ENCODE measurements around the gene MRPS31. TPM values are rescaled to one million over a fixed set of nuclear protein-coding genes. Genes with fewer than 3 reads are reported as not detected.

Gene MRPS31
- total RNA-seq, 2 experiments from 2014 or later: 27.0 to 60.2 TPM

- H3K9me2 ChIP-seq (ENCODE audit: insufficient read depth, low read length): no peaks in the 10 kb centered on the region
- H3K4me1 ChIP-seq (ENCODE audit: insufficient read depth, low read length, poor library complexity, severe bottlenecking): peaks cover 27% of the 10 kb centered on the region
- intact Hi-C loops (cut with micrococcal nuclease; ENCODE audit: unreplicated experiment): loop anchor here (10.0 kb wide), 1 partner anchor 186 kb away; no protein-coding TSS in a partner anchor
- peak overlapping the region; percentile 88 for H3K4me2 ChIP-seq (ENCODE audit: low read length)
- no peaks in the 10 kb centered on the region for H4K20me1 ChIP-seq (ENCODE audit: insufficient read depth, low read length)
- H2AFZ ChIP-seq (ENCODE audit: low read length): peak overlapping the region; percentile 47
- H3K27ac ChIP-seq (ENCODE audit: low read depth, low read length, poor library complexity, severe bottlenecking): peak overlapping the region; percentile 72
- no peaks in the 10 kb centered on the region for H3K9me3 ChIP-seq (ENCODE audit: low read length)
- H3K4me3 ChIP-seq (ENCODE audit: low read depth, low read length, poor library complexity, severe bottlenecking): peak overlapping the region; percentile 86
- ChIA-PET POLR2A (interaction anchor here (0.5 to 2.8 kb wide), 9 partner anchors 10 to 567 kb away, joined by 3 to 13 read pairs (median 3); no protein-coding TSS in a partner anchor), CTCF (ENCODE audit: unreplicated experiment) (interaction anchor here (1.3 kb wide), 1 partner anchor 77 kb away, joined by 3 read pairs; no protein-coding TSS in a partner anchor)
- DNase-seq (ENCODE audit: low spot score): no peak
- peaks cover 20% of the 10 kb centered on the region for H3K36me3 ChIP-seq (ENCODE audit: insufficient read depth, low read length)
- peaks cover 7% of the 10 kb centered on the region for H3K79me2 ChIP-seq (ENCODE audit: insufficient read depth, low read depth, low read length)
- no peak for TF ChIP-seq EZH2phosphoT487 (IDR thresholded peaks at IDR 0.05; ENCODE audit: borderline replicate concordance, low read depth, low read length)
- TF ChIP-seq CTCF (conservative IDR thresholded peaks at IDR 0.05; ENCODE audit: low read length): peak; percentile 42; the same call in 1 of the 2 replicates
- BruUV-seq (replicated peaks): TSS peak; percentile 81
Measured at GRCh38 chr13:40770609-40770933, 419 bp downstream of the MRPS31 start.

GRCh38 chr13:40769970-40770369, 1.0 kb downstream of the MRPS31 start:
- Histone ChIP-seq H3K4me2 (ENCODE audit: low read length) (peak overlapping the region; percentile 88), H2AFZ (ENCODE audit: low read length) (no peak overlapping the region), H4K20me1 (ENCODE audit: insufficient read depth, low read length) (no peaks in the 10 kb centered on the region), H3K4me1 (ENCODE audit: insufficient read depth, low read length, poor library complexity, severe bottlenecking) (peaks cover 30% of the 10 kb centered on the region), H3K79me2 (ENCODE audit: insufficient read depth, low read depth, low read length) (peaks cover 13% of the 10 kb centered on the region), H3K27ac (ENCODE audit: low read depth, low read length, poor library complexity, severe bottlenecking) (no peak overlapping the region), H3K36me3 (ENCODE audit: insufficient read depth, low read length) (peaks cover 24% of the 10 kb centered on the region), H3K9me2 (ENCODE audit: insufficient read depth, low read length) (no peaks in the 10 kb centered on the region), H3K4me3 (ENCODE audit: low read depth, low read length, poor library complexity, severe bottlenecking) (peak overlapping the region; percentile 86), H3K9me3 (ENCODE audit: low read length) (no peaks in the 10 kb centered on the region)
- intact Hi-C loops (cut with micrococcal nuclease; ENCODE audit: unreplicated experiment): loop anchor here (10.0 kb wide), 1 partner anchor 185 kb away; no protein-coding TSS in a partner anchor
- no peak for DNase-seq (ENCODE audit: low spot score)
- BruUV-seq (replicated peaks): no TSS peak
- POLR2A ChIA-PET: interaction anchor here (0.5 to 2.8 kb wide), 9 partner anchors 9 to 568 kb away, joined by 3 to 13 read pairs (median 3); no protein-coding TSS in a partner anchor
- CTCF ChIA-PET (ENCODE audit: unreplicated experiment): interaction anchor here (1.3 kb wide), 1 partner anchor 76 kb away, joined by 3 read pairs; no protein-coding TSS in a partner anchor
- no peak for TF ChIP-seq EZH2phosphoT487 (IDR thresholded peaks at IDR 0.05; ENCODE audit: borderline replicate concordance, low read depth, low read length)
- no peak for TF ChIP-seq CTCF (conservative IDR thresholded peaks at IDR 0.05; ENCODE audit: low read length)

GRCh38 chr13:40765602-40766001, 5.4 kb downstream of the MRPS31 start:
- ChIA-PET POLR2A (interaction anchor here (1.1 to 1.9 kb wide), 6 partner anchors 10 to 71 kb away, joined by 3 to 7 read pairs (median 5); no protein-coding TSS in a partner anchor), CTCF (ENCODE audit: unreplicated experiment) (no interaction called here)
- intact Hi-C loops (cut with micrococcal nuclease; ENCODE audit: unreplicated experiment): no loop called here
- Histone ChIP-seq H3K36me3 (ENCODE audit: insufficient read depth, low read length) (peaks cover 35% of the 10 kb centered on the region), H3K4me1 (ENCODE audit: insufficient read depth, low read length, poor library complexity, severe bottlenecking) (peaks cover 61% of the 10 kb centered on the region), H2AFZ (ENCODE audit: low read length) (no peak overlapping the region), H3K9me2 (ENCODE audit: insufficient read depth, low read length) (no peaks in the 10 kb centered on the region), H3K79me2 (ENCODE audit: insufficient read depth, low read depth, low read length) (peaks cover 49% of the 10 kb centered on the region), H3K9me3 (ENCODE audit: low read length) (no peaks in the 10 kb centered on the region), H4K20me1 (ENCODE audit: insufficient read depth, low read length) (no peaks in the 10 kb centered on the region), H3K27ac (ENCODE audit: low read depth, low read length, poor library complexity, severe bottlenecking) (no peak overlapping the region), H3K4me2 (ENCODE audit: low read length) (0 out of 2 replicates have a peak overlapping the region, but pooled peaks have one; percentile 4), H3K4me3 (ENCODE audit: low read depth, low read length, poor library complexity, severe bottlenecking) (no peak overlapping the region)
- no peak for DNase-seq (ENCODE audit: low spot score)
- no TSS peak for BruUV-seq (replicated peaks)
- TF ChIP-seq CTCF (conservative IDR thresholded peaks at IDR 0.05; ENCODE audit: low read length): no peak
- TF ChIP-seq EZH2phosphoT487 (IDR thresholded peaks at IDR 0.05; ENCODE audit: borderline replicate concordance, low read depth, low read length): no peak

Measured in OCI-LY7 (cell line).